ENCODE measurements around the gene NELL2.

GRCh38 chr12:44696542-44696941 is 179.6 kb downstream of the NELL2 start:
- TF ChIP-seq POLR2AphosphoS5 (IDR thresholded peaks at IDR 0.05; ENCODE audit: low read depth, low read length) (no peak), REST (IDR thresholded peaks at IDR 0.05; ENCODE audit: insufficient read depth in 1 of 2, low read depth in 2 of 2, low read length in 2 of 2) (no peak)

Measured in PFSK-1 (cell line).